ENCODE data around the gene TAF1B. TPM values are rescaled to one million over a fixed set of nuclear protein-coding genes. Genes with fewer than 3 reads are reported as not detected.
A peak's percentile ranks its signal among the peaks of the same experiment; 100 is the strongest.

Gene TAF1B
- polyA plus RNA-seq, 1 donor from 2014 or later = 15.7 TPM

DNA sequence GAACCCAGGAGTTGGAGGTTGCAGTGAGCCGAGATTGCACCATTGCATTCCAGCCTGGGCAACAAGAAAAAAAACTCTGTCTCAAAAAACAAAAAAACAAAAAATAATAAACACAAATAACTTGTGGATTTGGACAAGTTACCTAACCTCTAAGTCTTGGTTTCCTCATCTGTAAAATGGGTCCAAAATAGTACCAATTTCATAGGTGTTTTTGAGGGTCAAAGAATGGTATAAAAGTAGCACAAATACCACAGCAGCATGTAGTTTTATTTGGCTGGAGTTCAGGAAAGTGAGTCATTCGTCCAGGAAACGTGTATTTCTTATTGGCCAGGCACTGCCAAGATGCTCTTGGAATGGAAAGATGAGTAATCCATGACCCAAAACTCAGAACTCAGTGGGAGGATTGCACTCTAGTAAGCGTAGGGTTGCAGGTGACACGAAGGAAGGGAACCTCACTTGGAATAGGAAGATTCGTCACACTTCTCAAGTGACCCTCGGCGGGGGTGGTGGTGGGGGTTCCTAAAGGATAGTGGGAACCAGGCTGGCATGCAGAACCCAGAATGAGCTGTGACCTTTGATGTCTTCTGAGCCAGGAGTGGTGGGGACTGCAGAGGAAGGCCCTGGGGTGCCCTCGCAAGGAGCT lies 132.7 kb downstream of the TAF1B start:
- no peak overlapping the region for H3K4me3 Mint-ChIP-seq
- H3K4me1 Mint-ChIP-seq = no peaks in the 10 kb centered on the region
- peaks cover 0 to 6% (median 1%) of the 10 kb centered on the region in 3 donors for H3K9me3 Mint-ChIP-seq
- peaks cover 17% of the 10 kb centered on the region for H3K27me3 Mint-ChIP-seq
- no peak overlapping the region for H3K27ac Mint-ChIP-seq
- peaks cover 2% of the 10 kb centered on the region for H3K36me3 Mint-ChIP-seq

- Mint-ChIP-seq H3K4me1 (peaks cover 4 to 6% (median 4%) of the 10 kb centered on the region in 3 donors), H3K4me3 (no peak overlapping the region), H3K27me3 (peaks cover 15% of the 10 kb centered on the region), H3K9me3 (peaks cover 0 to 6% (median 1%) of the 10 kb centered on the region in 3 donors), H3K36me3 (no peaks in the 10 kb centered on the region), H3K27ac (peak overlapping the region in 1 of 3 donors; percentile 49)
Measured at GRCh38 chr2:9979977-9980376, 136.7 kb downstream of the TAF1B start.

DNA sequence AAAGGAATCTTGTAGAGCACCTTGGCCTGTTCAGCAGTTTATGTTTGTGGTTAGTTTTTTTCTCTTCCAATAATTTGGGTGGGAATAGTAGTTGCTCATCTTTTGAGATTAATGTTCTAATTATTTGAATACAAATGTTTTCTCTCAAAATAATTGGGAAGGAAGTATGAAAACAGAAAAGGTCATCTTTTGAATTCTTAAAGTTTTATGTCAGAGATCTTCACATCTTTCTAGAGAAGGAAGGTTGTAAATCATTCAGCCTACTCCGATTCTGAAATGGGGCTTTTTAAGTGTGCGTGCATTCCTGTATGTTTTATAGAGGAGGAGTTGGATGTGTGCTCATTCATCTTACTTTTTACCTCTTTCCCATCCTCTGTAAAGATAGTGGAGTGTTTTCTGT lies 137.2 kb downstream of the TAF1B start:
- Mint-ChIP-seq H3K27ac (no peak overlapping the region), H3K36me3 (no peaks in the 10 kb centered on the region), H3K4me3 (no peak overlapping the region), H3K9me3 (peaks cover 0 to 6% (median 1%) of the 10 kb centered on the region in 3 donors), H3K27me3 (peaks cover 15% of the 10 kb centered on the region), H3K4me1 (peaks cover 4 to 6% (median 4%) of the 10 kb centered on the region in 3 donors)

DNA sequence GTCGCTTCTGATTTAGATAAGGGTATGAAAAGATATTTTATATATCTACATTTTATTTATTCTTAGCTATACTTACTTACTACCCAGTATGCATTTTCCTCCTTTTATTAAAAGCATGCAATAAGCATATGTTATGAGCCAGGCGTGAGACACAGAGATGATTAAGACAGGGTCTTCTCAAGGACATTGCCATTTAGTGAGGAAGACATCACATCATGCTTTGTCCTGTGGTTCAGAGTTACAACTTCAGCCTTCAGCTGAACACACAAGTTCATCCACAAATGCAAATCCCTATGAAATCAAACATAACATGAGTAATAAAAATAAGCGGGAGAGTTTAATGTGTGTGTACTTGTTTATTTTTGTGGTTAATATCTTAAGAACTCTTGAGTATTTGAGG lies 138.4 kb downstream of the TAF1B start:
- no peaks in the 10 kb centered on the region for H3K36me3 Mint-ChIP-seq
- H3K4me3 Mint-ChIP-seq = no peak overlapping the region
- H3K27ac Mint-ChIP-seq = no peak overlapping the region

GRCh38 chr2:9982248-9982647 lies 139.0 kb downstream of the TAF1B start:
- no peaks in the 10 kb centered on the region for H3K36me3 Mint-ChIP-seq
- H3K27ac Mint-ChIP-seq = no peak overlapping the region
- H3K27me3 Mint-ChIP-seq = peaks cover 8% of the 10 kb centered on the region
- peaks cover 0 to 6% (median 1%) of the 10 kb centered on the region in 3 donors for H3K9me3 Mint-ChIP-seq
- H3K4me3 Mint-ChIP-seq = no peak overlapping the region
- H3K4me1 Mint-ChIP-seq = peaks cover 4 to 6% (median 4%) of the 10 kb centered on the region in 3 donors

More for the DNA sequence above, 138.4 kb downstream of the TAF1B start:
- Mint-ChIP-seq H3K4me1 (peaks cover 4 to 6% (median 4%) of the 10 kb centered on the region in 3 donors), H3K27me3 (peaks cover 11% of the 10 kb centered on the region), H3K9me3 (peaks cover 0 to 6% (median 1%) of the 10 kb centered on the region in 3 donors)

GRCh38 chr2:9982891-9983290 lies 139.6 kb downstream of the TAF1B start:
- Mint-ChIP-seq H3K36me3 (no peaks in the 10 kb centered on the region), H3K27ac (no peak overlapping the region), H3K9me3 (peaks cover 0 to 4% (median 0%) of the 10 kb centered on the region in 3 donors), H3K4me3 (no peak overlapping the region), H3K27me3 (peaks cover 8% of the 10 kb centered on the region), H3K4me1 (peaks cover 4 to 6% (median 4%) of the 10 kb centered on the region in 3 donors)

- Mint-ChIP-seq H3K4me1 (peaks cover 4 to 6% (median 4%) of the 10 kb centered on the region in 3 donors), H3K9me3 (no peaks in the 10 kb centered on the region), H3K27me3 (peaks cover 8% of the 10 kb centered on the region), H3K27ac (no peak overlapping the region), H3K4me3 (no peak overlapping the region), H3K36me3 (peaks cover under 1% of the 10 kb centered on the region)
Measured at GRCh38 chr2:9983401-9984216, 140.3 kb downstream of the TAF1B start.

Other genes starting within 250 kb of the TAF1B start
- 200 TPM for gene YWHAQ, start 212.5 kb upstream of the TAF1B start, polyA plus RNA-seq
- gene GRHL1, start 108.2 kb downstream of the TAF1B start, polyA plus RNA-seq = 0.16 TPM
- 13.9 TPM for gene KLF11, start 200.1 kb downstream of the TAF1B start, polyA plus RNA-seq
- gene CYS1, start 236.9 kb downstream of the TAF1B start, polyA plus RNA-seq = not detected

All from IgD-negative memory B cell (primary cell).